Measurements from ENCODE around the gene SNX25.
"Not testable (repeated sequence)": the region's sequence is repeated elsewhere in the genome, so short reads cannot be mapped to it uniquely, and the experiment has no call there.

The SNX25 gene

DNA sequence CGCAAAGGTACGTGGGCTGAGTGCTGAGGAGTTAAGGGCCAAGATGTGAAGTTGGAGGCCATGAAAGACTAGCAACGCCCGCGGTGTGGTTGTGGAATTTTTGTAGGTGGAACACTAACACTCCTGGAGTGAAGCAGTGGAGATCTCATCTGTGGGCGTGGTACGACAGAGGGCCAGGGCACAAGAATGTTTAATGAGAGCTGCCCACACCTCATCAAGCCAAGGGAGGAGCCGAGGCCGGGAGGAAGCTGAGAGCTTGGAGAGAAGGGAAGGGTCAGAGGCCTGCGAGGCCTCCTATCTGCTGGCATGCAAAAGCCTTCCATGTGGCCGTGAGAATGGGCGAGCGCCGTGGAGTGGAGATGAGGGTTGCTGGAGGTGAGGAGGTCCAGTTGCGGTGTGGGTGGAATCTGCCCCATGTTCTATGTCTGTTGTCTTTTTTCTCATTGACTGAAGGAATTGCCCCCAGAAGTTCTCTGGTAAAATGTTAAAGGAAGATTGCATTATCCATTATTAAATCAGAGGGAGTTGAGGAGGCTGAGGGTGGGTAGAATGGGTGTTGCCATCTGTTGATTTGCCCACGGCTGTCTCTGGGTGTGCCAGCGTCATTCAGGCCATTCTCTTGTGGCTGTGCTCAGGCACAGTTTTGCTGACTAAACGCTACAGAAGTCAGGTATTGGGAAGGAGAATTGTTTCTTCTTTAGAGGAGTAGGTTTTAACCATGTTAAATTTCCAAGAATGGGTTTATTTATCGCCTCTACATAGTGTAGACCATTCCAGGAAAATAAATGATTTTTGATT, 19.8 kb downstream of the SNX25 start:
- DNase-seq (ENCODE audit: low read depth in 3 of 3), result no peak

DNA sequence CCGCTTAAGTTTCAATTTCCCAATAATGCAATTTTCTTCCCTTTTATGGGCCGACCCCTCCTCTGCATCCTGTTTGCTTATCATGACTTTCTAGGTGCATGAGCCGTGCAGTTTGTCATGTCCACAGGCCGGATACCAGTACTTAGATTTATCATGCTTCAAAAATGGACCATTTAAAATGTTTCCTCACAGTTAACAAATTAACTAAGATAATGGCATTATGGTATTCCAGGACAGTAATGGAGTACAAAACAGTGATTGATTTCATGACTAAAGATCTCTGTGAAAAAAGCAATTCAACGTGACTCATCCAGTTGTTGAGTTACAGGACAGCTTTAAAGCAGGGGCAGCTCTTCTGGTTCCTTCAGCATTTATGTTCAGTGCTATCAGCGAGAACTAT, 23.0 kb downstream of the SNX25 start:
- no peak for DNase-seq (ENCODE audit: low read depth in 3 of 3)

DNA sequence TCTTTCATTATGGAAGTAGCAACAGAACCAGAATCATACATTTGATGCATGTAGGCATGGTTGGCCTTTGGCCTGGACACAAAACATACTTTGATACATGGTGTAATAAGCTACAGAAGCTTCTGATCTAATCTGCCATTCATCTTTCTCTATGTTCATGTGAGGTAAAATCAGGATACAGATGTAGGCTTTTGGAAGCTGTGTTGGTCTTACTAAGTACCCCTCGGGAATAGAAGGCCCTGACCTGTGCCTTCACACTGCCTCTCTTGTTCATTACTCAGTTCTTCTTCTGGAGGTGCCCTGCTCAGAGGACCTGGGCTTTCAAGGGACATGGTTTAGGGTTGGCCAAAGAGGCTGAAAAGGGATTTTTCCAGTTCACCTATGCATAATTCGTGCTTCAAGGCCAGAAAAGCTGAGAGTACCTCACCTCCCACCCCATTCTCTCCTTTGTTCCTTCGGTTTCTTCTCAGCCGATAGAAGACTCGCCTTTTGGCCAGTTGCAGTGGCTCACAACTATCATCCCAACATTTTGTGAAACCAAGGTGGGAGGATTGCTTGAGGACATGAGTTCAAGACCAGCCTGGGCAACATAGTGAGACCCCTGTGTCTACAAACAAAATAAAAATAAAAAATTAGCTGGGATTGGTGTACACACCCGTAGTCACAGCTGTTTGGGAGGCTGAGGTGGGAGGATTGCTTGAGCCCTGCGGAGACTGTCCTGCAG, 25.9 kb downstream of the SNX25 start:
- DNase-seq (ENCODE audit: low read depth in 3 of 3), result no peak

DNA sequence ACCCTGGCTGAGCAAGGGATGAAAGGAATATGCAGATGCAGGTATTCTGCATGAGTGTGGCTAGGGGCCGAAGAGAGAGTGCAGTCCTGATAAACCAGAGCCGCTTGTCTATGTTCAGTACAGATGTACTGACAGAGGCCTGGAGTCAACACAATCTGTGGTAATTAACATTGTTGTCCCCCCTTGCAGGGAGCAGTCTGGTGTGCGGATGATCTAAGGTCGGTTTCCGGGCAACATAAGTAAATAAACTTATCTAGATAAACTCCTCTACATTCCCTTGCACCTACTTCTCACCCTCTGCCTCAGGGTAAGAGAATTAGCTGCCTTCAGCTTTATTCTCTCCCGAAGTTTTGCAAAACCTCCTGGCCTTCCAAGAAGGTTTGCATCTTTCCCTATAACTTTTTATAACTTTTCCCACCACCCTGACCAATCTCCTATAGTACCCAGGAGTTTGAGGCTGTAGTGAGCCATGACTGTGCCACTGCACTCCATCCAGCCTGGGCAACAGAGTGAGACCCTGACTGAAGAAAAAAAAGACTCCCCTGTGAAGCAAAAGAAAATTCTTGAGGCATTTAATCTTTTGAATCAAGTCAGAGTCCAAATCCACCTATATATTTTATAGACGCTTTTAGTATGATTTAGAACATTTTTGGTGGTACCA, 26.6 kb downstream of the SNX25 start:
- no peak for DNase-seq (ENCODE audit: low read depth in 3 of 3)

DNA sequence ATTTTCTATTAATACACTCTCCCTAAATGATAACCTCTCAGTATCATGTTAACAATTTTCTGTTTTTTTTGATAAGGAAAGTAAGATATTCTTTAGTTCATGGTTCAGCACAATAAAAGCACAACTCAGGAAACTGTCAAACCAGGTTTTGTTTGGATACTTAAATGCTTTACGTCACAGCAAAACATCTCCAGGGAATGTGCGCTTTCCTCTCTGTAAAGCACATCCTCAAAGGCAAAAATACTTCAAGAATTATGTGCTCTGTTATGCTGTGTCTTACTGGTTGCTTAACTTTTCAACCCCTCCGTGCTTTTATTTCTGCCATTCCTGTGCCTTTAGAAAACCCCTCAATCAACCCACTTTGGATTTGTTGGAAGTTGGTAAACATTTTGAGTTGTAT, 27.8 kb downstream of the SNX25 start:
- DNase-seq (ENCODE audit: low read depth in 3 of 3), result no peak

DNA sequence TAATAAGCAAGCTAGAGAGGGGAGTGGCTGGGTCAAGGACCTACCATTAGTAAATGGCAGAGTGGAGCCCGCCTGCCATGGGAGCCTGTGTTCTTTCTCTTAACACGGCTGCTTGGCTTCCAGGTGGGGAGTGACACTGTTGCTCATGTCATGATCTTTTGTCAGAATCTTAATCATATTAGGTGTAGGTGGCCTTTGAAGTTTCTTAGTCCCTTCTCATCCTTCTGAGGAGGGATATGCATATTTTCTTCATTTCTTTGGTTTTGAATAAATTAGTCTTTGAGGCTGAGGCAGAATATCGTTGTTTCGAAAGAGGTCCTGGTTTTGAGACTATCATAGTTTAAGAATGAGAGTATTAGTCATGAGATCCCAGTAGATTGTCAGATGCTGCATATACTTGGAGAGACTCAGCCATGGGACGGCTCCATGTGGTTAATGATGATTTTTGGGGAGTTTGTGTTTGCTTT, 28.9 kb downstream of the SNX25 start:
- no peak for DNase-seq (ENCODE audit: low read depth in 3 of 3)

DNA sequence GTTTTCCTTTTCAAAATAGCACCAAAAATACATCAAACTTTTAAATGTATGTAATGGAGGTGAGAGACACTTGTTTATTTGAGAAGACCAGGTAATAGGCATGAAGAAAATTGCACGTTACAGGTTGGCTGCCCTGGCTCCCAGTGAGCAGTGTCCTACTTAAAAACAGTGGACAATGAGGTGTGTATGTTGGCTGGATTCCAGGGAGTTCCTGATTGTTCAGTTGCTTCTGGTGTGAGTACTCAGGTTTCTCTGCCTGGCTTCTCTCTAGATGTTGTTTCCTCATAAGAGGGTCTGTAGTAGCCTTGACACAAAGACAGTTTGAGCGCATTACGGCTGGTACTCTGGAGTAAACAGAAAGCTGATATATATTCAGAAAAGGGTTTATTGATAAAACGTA, 29.4 kb downstream of the SNX25 start:
- no peak for DNase-seq (ENCODE audit: low read depth in 3 of 3)

DNA sequence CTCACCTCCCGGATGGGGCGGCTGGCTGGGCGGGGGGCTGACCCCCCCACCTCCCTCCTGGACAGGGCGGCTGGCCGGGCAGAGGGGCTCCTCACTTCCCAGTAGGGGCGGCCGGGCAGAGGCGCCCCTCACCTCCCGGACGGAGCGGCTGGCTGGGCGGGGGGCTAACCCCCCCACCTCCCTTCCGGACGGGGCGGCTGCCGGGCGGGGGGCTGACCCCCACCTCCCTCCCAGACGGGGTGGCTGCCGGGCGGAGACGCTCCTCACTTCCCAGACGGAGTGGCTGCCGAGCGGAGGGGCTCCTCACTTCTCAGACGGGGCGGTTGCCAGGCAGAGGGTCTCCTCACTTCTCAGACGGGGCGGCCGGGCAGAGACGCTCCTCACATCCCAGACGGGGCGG, 31.1 kb downstream of the SNX25 start:
- DNase-seq (ENCODE audit: low read depth in 3 of 3), result not testable (repeated sequence)

DNA sequence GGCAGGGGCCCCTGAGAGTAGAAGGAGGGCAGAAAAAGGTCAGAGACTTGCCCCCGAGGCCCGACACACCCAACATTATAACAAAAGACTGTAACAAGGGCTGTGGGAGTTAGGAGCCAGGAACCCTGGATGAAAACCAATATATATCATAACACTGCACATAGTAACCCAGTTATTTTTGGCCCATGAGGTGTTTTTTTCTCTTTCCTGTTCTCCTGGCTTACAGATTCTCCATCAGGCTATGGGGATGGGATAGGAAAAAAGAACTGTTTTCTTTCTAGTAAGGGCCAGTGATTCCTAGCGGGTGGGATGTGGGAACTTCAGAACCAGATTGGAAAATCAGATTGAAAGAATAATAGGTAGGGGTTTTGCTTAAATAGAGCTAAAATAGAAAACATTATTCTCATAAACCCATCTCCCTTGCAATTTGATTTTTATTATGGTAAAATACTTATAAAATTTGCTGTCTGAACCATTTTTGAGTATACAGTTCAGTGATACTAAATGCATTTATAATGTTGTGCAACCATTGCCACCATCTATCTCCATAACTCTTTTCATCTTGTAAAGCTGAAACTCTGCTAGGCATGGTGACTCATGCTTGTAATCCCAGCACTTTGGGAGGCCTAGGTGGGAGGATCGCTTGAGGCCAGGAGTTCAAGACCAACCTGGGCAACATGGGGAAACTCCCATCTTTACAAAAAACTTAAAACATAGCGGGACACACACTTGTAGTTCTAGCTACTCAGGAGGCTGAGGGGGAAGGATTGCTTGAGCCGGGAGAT, 33.5 kb downstream of the SNX25 start:
- DNase-seq (ENCODE audit: low read depth in 3 of 3), result no peak

DNA sequence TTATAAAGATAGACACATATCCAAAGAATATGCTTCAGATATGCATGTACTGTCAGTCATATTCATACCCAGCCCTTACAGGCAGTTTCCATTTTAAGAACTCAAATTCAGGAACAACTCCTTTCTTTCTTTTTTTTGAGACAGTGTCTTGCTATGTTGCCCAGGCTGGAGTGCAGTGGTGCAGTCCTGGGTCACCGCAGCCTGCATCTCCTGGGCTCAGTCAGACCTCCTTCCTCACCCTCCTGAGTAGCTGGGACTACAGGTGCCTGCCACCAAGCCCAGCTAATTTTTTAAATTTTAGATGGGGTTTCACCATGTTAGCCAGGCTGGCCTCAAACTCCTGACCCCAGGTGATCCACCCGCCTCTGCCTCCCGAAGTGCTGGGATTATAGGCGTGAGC, 34.5 kb downstream of the SNX25 start:
- no peak for DNase-seq (ENCODE audit: low read depth in 3 of 3)

DNA sequence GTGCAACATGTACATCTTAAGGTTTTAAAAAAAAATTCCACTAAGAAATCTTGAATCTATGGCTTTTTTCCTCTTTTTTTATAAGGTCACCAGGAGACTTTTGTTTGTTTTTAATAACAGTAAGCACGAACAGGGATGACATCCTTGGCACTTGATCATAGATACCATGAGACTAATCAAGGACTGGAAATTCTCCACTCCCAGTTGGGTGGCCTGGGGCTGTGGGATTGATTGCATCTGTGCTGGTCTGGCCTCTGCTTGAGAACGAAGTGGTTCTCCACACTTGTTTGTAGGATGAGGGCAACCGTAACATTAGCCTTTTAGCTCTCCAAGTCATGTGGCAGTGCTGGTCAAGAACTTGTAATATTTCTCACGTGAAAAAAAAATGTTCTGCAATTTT, 35.4 kb downstream of the SNX25 start:
- DNase-seq (ENCODE audit: low read depth in 3 of 3), result no peak

DNA sequence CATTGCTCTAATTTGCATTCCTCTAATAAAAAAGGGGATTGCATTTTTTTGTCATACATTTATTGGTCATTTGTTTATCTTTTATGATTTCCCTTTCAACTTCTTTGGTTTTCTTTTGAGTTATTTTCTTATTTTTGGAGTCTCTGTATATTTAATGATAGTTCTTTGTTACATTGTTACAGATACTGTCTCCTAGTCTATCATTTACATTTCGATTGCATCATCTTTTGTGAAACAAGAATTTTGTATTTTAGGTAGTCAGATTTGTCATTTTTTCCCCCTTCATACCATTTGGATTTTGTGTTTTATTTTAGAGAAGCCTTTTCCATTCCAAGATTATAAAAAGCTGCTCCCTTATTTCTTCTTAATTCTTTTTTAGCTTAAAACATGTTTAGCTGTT, 37.1 kb downstream of the SNX25 start:
- no peak for DNase-seq (ENCODE audit: low read depth in 3 of 3)

DNA sequence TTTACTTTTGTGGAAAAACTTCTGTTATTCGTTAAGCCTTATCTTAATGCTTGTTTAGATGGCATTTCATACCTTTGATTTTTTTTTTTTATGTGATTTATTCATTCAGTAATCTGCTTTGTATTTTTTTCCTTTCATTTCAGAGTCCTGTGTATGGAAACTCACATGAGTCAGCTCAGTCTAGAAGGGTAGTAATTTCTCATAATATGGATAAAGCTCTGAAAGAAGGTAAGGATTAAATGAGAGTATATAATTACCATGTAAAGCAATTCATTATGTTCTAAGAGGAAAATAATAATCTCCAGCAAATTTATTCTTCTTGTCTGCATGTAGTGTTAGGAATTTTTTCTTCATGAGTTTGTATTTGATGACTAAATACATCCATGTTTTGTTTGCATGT, 37.8 kb downstream of the SNX25 start:
- DNase-seq (ENCODE audit: low read depth in 3 of 3), result no peak

DNA sequence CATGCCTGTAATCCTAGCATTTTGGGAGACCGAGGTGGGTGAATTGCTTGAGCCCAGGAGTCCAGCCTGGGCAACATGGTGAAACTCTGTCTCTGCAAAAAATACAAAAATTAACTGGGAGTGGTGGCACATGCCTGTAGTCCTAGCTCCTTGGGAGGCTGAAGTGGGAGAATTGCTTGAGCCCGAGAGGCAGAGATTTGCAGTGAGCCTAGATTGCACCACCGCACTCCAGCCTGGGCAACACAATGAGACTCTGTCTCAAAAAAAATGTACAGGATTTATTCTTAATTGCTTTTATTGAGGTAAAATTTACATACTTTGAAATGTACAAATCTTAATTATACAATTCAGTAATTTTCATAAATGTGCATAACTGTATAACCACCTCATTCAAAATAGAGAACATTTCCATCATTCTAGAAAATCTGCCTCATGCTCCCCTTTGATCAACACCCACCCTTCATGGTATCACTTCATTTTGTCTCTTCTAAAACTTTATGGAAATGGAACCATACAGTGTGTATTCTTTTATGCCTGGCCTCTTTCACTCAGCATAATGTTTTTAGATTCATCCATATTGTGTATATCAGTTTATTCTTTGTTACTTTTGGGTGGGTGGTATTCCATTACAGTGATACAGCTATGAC, 39.1 kb downstream of the SNX25 start:
- DNase-seq (ENCODE audit: low read depth in 3 of 3), result no peak

DNA sequence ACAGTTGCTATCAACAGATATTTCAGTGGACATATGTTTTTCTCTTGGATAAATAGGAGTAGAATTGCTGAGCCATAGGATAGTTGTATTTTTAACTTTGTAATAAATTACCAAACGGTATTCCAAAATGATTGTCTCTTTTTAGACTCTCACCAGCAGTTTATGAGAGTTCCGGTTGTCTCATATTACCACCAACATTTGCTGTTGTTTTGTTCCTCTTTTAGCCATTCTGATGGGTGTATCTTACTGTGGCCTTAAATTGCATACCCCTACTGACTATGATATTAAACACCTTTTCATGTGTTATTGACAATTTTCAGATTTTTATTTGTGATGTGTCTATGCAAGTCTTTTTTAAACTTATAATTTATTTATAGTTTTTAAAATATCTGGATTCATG, 39.7 kb downstream of the SNX25 start:
- DNase-seq (ENCODE audit: low read depth in 3 of 3), result no peak

DNA sequence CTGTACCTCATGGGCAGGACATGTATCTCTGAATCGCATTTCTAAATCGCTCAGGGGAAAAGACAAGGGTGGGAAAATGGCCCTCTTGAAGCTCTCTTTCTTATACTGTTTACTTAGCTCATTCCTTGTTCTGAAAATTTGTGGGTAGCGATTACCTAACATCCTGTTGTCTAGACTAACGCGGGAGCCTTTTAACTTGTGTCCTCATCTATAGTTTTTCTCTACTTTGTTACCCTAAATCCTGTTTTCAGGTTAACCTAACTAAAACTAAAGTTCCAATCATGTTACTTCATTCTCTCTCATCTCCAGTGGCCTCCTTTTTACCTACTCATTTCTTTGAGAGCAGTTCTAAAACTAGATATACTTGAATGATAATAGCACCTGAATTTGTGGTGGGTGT, 45.0 kb downstream of the SNX25 start:
- DNase-seq (ENCODE audit: low read depth in 3 of 3), result no peak

DNA sequence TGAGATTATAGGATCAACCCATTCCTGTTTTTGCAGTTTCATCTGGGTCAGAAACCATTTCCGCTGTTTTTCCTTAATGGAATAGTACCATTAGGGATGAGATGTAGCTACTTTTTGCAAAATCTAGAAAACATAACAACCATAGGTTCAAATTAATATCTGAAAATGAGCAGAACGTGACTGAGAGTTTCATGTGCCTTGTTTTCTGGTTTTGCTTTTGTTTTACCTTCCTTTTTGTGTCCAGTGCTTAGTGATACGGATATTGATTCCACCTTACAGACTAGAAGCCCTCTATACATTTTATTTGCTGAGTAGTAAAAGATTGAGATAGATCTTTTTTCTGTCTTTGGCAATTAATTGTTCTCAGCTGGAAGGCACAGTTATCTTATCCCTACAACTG, 46.5 kb downstream of the SNX25 start:
- DNase-seq (ENCODE audit: low read depth in 3 of 3), result no peak

DNA sequence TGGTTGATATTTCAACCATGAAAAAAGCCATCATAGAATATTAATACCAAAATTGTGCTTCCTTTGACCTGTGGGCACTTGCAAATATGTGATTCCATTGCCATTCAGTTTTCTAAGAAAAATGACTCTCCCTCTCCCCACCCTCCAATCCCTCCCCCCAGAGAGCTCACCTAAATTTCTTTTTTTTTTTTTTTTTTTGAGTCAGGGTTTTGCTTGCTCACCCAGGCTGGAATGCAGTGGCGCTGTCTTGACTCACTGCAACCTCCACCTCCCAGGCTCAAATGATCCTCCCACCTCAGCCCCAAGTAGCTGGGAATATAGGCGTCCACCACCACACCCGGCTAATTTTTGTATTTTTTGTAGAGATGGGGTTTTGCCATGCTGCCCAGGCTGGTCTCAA, 47.0 kb downstream of the SNX25 start:
- DNase-seq (ENCODE audit: low read depth in 3 of 3), result no peak

DNA sequence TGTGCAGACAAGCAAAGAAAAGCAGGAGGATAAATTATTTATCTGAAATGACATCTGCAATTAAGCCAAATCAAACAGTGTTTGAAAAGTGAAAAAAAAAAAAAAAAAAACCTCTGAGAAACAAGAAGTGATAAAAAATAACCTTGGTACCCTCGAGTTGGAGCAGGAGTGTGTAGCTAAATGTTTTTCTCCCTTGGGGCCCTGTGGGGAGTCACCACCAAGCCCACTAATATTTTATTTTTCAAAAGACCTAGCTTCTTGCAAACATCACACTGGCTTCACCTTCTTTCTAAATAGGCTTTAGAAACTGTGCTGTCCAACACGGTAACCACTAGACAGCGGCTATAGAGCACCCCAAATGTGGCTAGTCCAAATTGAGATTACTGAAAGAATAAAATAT, 47.7 kb downstream of the SNX25 start:
- DNase-seq (ENCODE audit: low read depth in 3 of 3), result no peak

DNA sequence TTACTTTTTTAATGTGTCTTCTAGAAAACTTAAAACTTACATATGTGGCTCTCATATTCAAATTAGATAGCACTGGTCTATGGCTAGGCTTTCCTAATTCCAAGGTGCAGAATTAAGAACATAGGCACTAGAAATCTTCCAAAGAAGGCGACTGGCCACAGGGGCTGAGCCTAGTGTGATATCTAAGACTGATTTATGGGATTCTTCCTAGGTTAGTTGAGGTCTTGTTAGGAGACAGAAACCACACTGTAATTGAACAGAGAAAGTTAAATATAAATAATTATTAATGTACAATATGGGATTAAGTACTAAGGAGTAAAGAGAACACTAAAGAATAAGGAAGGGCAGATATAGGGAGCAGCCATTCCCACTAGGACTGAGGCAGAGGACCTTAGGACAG, 48.3 kb downstream of the SNX25 start:
- DNase-seq (ENCODE audit: low read depth in 3 of 3), result no peak

DNA sequence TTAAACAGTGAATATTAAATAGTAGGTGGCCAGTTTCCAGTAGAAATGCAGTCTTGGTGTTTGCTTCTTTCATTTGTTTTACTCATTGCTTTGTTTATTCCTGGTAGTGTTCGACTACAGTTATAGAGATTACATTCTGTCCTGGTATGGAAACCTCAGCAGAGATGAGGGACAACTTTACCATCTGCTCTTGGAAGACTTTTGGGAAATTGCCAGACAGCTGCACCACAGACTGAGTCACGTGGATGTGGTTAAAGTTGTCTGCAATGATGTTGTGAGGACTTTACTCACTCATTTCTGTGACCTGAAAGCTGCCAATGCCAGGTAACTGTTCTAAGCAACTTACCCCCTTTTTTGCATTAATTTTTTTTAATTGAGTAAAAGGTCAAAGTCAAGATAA, 49.3 kb downstream of the SNX25 start:
- not testable (repeated sequence) for DNase-seq (ENCODE audit: low read depth in 3 of 3)

DNA sequence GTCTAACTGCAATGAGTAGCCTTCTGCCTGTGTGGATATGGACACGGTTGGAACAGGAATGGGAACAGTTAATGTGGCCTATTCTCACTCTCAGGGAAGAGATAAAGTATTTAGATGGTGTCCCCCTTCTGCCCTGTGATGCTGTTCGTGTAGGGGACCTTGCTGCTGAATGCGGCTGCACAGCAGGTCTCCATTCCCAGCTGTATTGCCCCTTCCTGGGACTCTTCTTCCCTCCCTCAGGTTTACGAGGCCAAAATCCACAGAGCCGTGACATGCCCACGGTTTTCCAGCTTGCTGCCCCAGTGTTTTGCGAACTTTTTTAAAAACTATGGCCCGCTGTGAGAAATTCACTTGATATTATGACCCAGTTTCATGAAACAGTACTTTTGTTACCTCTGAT, 50.3 kb downstream of the SNX25 start:
- no peak for DNase-seq (ENCODE audit: low read depth in 3 of 3)

All from stimulated activated CD4-positive, alpha-beta T cell treated with anti-CD3 and anti-CD28 coated beads, TNF-alpha, amount 100 ng/mL, for 4 hours (primary cell).